Stimulated activated CD4-positive, alpha-beta T cell treated with anti-CD3 and anti-CD28 coated beads, Interleukin-1b, Interleukin-23, amount 100 ng/mL, for 48 hours (primary cell): ENCODE measurements around the gene RBM19.

Experiments used
- DNase-seq: peaks from one replicate; pipeline ENCODE4 v3.0.0-alpha.2; 2020

Gene RBM19

DNA sequence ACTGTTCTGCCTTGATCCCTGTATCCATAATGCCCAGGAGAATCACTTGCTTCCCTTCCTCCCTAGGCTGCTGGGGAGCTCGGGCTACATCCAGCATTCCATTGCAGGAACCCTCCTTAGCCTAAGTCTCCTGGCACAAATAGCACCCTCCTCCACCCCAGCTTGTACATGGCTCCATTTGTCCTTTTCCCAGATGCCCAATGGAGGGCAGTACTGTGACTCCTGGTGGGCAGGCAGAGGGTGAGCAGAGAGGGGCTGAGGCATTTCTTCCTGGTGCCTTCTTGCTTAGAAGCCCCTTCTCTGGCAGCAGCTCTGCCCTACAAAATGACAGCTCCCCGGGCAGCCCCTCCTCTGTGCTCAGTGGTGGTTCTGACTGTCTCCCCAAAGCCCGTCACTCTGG is 86.5 kb downstream of the RBM19 start:
- no peak for DNase-seq

DNA sequence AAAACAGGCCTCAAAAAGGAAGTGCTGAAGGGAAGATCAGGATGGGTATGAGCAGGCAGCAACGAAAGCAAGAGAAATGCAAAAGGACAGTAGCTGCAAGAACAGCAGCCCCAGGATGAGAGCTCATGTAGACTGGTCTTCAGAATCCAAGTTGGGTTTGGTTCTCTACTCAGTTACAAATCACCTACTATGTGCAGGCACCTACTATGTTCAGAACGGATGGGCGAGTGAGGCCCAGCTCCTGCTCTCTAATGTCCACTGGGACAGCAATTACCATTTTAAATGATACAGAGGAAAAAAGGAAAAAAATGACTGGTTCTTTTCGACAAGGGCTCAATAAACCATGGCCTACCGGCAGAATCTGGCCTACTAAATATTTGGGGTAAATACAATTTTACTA is 88.5 kb downstream of the RBM19 start:
- DNase-seq, result no peak

DNA sequence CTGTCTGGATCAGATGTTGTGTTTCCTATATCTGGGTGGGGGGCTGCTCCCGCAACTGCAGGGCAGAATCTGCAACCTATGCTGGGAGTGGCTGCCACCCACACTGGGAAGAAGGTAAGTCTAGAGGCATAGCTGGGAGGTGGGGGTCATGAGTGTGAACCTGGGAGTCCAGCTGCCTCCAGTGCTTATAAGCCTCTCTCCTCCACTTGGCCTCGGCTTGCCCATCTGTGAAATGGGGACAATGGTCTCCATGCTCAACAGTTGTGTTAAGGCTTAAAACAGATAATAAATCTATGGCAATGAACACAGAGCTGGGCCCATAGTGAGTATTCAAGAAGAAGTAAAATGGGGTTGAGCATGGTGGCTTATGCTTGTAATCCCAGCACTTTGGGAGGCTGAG is 90.0 kb downstream of the RBM19 start:
- no peak for DNase-seq

DNA sequence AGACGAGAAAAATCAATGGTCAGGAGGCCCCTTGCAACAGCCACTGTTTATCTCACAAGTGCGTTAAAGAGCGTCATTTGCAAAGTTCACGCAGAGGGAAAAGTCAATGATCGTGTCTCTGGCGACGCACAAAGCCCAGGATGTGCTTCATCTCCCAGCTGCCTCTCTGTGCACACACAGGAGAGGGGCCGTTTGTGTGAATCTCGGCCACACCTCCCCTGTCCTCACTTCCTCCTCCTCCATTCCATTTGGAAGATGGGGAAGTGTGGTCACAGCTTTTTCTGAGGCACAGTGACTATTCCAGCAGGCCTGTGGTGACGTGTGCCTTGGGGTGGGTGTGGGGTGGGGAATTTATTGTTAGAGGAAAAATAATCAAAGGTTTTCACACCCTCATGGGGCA is 90.4 kb downstream of the RBM19 start:
- DNase-seq, result no peak

DNA sequence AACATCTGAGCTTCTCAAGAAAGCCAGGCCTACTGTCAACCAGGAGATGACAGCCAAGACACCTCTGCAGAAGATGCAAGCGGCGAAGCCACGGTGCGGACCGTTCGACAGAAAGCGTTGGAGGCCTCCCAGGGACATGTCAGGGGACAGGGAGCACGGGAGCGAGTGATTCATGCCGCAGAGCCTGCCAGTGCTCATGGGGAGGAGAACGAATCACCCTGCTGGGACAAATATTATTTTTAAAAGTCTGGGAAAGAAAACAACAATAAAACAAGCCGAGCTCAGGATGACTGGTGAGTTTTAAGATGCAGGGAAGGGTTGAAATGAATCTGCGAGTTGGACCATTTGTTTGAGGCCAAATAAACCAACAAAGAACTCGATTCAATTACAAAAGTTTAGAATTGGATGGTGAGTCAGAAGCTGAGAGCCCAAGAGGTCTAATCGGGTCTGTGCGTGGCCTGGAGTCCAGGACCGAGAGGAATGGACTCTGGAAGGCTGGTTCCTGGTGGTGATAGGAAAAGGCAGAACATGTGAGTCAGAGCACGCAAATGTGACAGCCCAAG is 91.0 kb downstream of the RBM19 start:
- DNase-seq, result no peak

DNA sequence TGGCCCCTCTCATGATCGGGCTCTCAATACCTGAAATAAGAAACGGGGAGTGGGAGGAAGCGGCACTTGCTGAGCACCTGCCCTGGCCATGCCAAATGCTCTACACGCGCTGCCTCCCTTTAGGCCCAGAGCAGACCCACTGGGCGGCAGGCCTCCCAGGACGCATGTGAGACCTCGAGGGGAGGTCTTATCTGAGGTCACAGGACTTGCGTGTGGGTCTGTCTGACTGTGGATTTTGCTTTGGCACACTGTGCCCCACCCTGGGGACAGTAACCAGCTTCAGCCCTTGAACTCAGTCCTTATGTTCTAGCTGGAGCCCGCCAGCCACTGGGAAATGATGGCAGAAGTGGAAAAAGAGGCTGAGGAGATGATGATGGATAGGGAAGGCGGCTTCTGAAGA is 91.8 kb downstream of the RBM19 start:
- DNase-seq, result no peak

DNA sequence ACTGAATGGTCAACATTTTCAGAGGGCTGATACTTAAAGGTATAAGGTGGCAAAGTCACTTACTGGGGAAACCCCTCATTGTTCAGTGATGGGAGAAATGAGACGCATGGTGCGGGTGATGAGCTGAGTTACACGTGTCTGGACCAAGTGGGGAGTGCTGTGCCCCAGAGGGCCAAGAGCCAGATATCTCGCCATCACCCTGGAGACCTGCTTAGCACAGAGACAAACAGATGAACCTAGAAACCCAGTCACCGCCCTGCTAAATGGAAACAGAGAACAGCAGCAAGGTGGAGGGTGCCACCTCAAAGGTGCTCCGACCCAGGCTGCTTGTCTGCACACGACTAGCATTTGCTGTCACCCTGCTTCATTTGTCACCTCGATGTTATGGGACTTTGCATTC is 92.4 kb downstream of the RBM19 start:
- no peak for DNase-seq

DNA sequence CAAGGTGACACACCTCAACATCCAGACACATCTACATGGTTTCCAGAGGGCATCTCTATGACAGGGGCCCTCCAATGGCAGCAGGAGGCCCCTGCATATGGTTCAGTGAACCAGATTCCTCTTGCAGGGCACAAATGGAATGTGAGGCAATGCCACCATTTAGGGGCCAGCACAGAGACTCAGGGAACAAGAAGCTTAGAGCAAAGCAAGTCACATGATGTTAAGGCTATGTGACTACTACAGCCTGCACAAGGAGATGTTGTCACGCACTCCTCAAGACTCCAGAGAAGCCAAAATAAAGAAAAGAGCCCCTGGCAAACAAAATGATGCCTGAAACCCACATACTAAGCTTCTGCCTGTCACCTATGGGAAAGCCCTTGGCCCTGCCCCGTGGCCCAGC is 95.2 kb downstream of the RBM19 start:
- DNase-seq, result no peak

DNA sequence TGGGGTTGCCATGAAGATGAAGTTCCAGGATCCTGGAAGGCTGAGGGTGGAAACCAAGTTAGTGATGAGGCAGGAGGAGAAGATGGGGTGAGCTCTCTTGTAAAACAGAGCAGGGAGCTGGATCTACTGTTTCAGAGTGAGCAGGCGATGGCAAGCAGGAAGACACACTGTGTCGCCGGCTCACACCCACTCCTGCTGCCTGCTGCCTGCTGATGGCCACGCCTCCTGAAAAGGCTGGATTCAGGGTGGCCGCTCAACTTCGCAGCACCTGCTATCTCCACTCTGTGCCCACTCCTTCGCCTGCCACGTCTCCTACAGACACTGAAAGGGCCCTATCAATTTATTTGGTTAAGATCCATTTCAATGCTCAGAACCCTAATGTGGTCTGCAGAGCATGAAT is 96.1 kb downstream of the RBM19 start:
- DNase-seq, result no peak

DNA sequence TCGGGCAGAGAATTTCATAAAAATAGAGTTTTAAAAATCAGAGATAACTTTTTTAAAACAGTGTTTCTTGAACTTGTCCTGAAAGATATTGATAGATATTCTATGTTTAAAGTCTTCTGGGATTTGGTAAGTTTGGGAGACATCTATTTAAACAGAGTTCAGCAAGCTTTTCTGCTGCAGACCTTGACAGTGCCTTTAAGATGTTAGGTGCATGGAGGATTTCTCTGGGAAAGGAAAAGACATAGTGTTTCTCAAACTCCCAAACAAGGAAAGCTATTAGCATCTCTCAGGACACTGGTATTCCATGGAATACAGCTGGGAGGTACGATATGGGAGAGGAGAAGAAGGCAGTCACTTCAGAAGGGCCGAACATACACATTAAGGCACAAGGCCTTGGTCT is 97.8 kb downstream of the RBM19 start:
- DNase-seq, result no peak

DNA sequence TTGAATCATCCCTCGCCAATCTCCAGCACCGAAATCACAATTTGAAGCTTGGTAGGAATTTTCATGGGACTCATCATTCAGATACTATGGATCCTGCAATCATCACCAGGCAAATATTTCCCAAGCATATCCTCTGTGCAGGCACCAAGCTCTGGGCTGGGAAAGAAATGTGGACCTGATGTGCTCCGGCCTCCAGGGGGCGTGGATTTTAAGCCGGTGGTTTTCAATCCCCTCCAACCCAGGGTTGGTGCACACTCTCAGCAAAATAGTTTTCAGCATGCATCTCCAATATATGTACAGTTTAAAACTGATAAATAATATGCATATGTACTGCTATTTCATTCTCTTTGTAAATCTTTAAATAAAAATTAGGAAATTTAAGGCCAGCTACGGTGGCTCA is 98.9 kb downstream of the RBM19 start:
- no peak for DNase-seq

DNA sequence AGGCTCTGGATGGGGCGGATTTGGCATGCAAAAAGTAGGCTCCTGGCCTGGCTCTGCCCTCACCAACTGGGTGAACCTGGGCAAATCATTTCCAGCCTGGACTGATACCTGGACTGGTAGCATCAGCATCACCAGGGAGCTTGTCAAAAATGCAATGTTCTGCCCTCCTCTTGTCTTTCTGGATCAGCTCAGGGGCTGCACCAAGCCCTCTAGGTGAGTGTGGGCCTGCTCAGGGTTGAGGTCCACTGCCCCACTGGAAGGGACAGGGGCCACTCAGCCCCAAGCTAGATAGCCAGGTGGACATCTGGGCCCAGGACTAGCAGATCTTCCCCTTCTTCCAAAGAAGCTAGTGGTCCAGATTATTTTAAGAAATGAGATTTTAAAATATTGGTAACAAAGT is 99.6 kb downstream of the RBM19 start:
- DNase-seq, result no peak

DNA sequence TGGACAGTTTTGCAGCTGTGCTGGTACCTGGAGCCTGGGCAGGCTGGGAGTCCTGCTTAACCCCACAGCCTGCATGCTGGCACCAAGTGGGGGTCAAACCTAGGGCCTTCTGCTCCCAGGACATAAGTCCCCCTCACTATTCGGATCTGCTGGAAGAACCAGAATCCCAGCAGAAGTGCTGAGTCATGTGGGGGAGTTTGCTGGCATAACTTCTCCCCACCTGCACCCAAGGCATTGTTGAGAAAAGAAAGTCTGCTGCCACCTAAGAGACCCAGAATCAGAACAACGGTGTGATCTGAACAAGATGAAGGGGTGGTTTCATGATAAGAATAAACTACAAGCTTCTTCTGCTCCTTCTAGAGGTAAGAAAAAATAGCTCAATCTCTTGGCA is 102.7 kb downstream of the RBM19 start:
- DNase-seq, result no peak

DNA sequence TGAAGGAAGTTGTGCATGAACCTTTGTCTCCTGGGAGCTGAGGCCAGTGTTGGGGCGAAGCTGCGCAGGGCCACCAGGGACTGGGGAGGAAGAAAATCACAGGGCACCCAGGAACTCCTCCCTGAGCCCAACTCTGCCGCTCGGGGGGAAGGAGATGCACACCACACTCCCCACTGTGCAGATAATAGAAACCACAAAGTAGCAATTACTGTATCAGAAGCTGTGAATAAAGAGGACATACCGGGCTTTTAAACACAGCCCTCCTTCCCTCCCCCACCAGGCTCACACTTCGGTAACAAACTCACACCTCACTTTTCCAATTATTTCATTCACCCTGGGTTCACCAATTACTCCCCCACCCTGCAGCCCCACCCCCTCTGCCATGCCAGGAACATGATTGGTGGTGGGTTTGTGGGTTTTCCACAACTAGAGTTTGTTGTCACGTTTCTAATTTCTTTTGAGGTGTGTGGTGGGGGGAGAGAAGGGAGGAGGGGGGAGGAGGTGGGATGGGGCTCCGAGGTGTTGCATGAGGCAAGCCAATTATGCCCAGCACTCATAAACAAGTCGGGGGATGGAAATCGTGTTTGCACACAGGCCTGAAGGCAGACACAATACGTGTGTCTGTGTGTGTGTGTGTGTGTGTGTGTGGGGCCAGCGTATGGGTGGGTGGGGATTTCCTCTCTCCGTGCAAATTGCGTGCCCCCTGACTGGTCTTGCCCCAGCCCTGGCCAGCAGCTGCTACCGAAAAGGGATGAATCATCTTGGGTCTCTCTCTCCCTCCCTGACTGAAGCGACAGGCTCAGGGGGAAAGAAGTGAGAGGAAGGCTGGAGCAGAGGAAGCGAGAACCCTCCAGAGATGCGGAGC is 103.3 kb downstream of the RBM19 start:
- DNase-seq, result no peak

DNA sequence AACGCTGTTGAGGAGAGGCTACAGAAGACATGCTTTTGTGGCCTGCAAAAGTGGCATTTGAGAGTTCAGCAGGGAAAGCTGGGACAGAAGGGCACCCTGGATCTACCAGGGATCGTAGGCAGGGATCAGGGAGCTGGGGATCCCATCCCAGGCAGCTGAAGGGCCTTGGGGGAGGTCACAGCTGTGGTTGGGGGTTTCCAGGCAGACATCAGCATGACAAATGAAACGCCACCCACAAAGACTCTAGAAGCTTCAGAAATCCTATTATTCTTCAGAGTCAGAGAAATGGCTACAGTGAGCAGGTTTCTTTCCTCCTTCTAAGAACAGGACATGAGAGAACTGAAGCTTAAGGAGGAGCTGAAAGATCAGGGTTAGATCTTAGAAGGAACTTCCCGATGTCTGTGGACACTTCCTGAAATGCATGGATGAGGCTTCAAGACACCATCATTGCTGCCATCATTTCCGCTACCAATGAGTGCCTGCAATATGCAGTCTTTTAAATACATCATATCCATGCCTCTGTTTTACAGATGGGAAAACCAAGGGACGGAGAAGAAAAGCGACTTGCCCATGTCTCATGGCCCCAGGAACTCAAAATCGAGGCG is 104.3 kb downstream of the RBM19 start:
- DNase-seq, result no peak

DNA sequence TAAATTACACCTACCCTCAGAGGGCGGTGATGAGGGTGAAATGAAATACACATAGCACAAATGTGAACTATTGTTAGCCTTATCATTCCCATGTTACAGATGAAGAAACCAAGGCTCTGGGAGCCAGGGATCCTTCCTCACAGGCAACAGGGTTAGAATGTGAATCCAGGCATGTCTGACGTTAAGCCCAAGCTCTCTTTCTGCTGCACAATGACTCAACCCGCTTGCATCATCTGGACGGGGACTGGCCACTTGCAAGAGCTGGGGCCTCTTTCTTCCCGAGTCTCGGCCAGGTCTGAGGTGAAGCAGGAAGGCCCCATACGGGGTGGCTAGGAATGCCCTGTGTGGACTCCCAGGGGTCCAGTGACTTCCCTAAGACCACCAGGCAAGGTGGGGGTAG is 105.2 kb downstream of the RBM19 start:
- no peak for DNase-seq

DNA sequence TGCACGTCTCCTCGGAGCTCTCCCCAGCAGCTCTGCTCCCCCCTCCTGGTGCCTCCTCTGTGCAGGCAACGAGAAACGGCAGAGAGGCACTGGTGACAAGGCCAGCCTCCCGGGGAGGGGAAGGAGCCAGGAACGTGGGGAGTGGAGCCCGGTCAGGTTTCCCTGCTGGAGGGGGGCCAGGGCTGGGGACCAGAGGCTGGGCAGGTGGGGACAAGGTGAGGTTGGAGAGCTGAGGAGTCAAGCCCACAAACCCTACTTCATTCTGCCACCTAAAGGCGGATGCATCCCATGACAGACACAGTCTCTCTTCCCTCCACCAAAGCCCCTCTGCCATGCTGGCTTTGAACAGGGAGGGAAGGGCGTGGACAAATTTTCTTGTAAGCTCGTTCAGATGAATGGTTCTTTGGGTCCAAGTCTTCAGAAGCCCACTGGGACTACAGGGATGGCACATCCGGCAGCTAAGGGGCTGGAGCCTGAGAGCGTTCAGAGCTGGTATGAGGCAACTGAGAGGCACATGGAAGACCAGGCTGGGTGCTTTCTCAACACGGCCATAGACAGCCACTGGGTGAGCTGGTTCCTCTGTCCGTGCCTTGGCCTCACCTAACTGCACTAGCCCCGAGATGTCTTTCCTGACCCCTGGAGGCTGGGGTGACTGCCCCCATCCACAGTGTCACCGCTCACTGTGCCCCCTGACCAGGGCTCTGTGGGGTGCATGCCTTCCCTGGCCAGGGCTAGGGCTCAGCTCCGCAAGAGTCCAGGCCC is 105.9 kb downstream of the RBM19 start:
- DNase-seq, result no peak

DNA sequence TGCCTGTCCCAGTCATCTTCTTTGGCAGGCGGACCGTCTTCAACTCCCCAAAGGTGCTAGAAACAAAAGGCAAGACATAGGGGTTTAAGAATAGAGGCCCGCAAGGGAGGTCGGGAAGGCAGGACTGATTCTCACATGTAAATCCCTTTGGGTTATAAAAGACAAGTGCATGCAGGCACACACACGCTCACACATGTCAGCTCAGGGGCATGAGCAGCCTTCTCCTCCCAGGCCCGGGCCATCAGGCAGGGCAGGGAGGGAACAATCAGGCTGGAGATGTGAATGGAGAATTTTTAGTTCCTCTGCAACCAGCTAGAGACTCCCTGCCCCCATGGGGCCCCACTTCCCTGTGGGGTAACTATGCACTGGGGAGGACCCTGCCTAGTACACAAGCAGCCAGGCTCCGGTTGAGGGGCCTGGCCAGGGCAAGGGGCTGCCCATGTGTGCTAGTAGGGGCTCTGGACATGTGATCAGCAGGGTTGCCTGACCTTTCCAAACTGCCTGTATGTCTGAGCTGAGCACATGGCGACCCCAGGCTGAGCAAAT is 107.2 kb downstream of the RBM19 start:
- DNase-seq, result no peak

DNA sequence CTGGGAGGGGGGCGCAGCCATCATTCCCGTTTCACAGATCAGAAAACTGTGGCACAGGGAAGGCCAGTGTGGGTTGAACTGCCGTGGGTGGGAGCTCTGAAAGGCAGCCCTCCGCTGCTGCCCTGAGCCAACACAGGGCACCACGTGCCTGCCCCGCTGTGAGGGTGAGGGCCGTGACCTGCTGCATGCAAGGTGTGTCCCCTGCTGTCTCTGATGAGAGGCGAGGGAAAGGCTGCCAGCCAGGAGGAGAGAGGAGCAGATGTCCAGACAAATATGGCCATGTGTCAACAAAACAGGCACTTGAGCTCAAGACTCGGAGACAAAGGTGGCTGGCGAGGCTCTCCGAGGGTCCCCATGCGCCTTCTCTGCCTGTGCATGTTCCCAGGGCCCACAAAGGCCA is 108.8 kb downstream of the RBM19 start:
- DNase-seq, result no peak

DNA sequence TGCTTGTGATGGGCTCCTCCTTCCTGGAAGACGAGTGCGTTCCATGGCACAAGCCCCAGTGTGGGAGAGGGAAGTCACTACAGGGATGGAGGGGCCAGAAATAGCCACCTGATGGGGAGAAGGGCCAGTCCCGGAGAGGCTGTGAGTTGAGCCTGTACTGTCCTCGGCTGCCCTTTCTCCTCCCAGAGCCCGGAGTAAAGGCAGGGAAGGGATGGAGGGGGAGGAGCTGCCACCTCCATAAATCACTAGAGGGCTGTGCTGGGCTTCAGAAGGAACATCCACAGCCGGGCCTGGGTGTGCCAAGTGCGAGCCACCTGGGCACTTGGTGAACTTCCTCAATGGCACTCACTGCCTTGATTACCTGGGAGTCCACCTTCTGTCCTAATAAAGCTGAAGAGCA is 110.1 kb downstream of the RBM19 start:
- no peak for DNase-seq

DNA sequence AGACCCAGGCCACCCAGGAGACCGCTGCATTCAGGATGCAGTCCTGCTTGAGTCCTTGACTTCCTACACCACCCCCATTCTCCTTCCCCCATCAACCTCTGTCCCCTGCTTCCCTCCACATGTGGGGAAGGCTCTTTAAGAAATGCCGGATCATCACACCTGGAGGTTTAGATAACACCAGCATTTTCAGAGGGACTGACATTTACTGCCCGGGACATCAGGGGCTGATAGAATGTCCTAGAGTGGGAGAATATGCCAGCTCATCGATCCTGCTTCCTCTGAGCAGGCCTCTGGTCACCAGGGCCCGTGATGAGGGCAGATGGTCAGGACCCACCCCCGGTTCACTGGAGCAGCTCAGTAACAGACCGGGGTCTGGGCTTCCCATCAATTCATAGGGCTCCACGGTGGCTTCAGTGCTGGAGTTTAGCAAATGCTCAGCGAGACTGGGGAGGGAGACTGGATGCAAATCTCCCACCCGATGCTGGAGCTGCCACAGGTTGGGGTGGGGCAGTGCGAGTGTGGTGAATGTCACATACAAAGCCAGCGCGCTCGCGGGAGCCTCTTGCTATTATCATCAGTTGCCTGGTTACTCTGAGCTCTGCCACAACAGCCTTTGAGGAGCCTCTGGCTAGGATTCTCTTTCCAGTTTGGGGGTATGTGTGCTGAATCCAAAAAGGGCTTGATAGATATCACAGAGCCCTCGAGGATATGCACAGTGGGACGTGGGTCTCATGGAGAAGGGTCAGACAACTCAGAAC is 111.6 kb downstream of the RBM19 start:
- no peak for DNase-seq

DNA sequence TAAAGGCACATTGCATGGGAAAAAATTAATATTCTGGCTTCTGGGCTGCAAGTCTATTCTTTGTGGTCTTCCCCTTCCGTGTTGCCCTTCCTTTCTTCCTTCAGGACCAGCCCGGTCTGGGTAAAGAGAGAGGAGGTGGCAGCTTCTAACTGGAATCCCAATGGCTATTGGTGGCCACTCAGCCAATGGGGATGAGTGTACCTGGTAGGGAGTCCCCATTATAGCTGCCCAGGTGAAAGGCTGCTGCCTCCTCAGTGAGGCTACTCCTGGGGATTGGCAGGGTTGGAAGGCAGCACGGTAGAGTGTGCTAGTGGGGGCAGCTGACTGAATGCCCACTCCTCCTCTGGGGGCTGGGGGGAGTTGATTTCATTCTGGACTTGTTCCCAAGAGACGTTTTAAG is 112.6 kb downstream of the RBM19 start:
- DNase-seq, result no peak
